Neuronal stem cell (in vitro differentiated cells): ENCODE data around the gene DAB2.

ENCODE experiments used
- DNase-seq: peaks from one replicate; pipeline ENCODE4 v3.0.0-alpha.2; 2013; ENCODE audit warnings: low spot score
- H2AFZ ChIP-seq: one replicate; pipeline ENCODE4 v1.6.1; 2013; ENCODE audit warnings: mild to moderate bottlenecking, low read length, inconsistent platforms
- H2AK5ac ChIP-seq: 2 replicates; pipeline ENCODE4 v1.6.1; 2013; ENCODE audit warnings: low read depth, mild to moderate bottlenecking, inconsistent platforms, low read length, moderate library complexity, mixed read lengths
- H2BK120ac ChIP-seq: 2 replicates; pipeline ENCODE4 v1.6.1; 2013; ENCODE audit warnings: low read depth, mild to moderate bottlenecking, inconsistent platforms, low read length, moderate library complexity, mixed read lengths
- H2BK12ac ChIP-seq: one replicate; pipeline ENCODE4 v1.6.1; 2013; ENCODE audit warnings: low read length, inconsistent platforms
- H2BK15ac ChIP-seq: 2 replicates; pipeline ENCODE4 v1.6.1; 2013; ENCODE audit warnings: mild to moderate bottlenecking, low read length, inconsistent platforms, mixed read lengths
- H2BK5ac ChIP-seq: one replicate; pipeline ENCODE4 v1.6.1; 2013; ENCODE audit warnings: inconsistent platforms, mild to moderate bottlenecking, low read length, moderate library complexity
- H3K14ac ChIP-seq: one replicate; pipeline ENCODE4 v1.6.1; 2013; ENCODE audit warnings: low read length, inconsistent platforms
- H3K18ac ChIP-seq: 2 replicates; pipeline ENCODE4 v1.6.1; 2013; ENCODE audit warnings: low read length, inconsistent platforms
- H3K23ac ChIP-seq: 2 replicates; pipeline ENCODE4 v1.6.1; 2013; ENCODE audit warnings: low read depth, mild to moderate bottlenecking, mixed read lengths, low read length, inconsistent platforms; ENCODE audit not compliant: poor library complexity
- H3K27ac ChIP-seq: replicated peaks from 3 replicates; pipeline ENCODE4 v1.5.1; 2013; ENCODE audit warnings: low read length, inconsistent platforms
- H3K27me3 ChIP-seq, 3 experiments: 2 replicates each; pipeline ENCODE4 v1.6.1; 2013; ENCODE audit warnings: low read length in 3 of 3, mild to moderate bottlenecking in 2 of 3, inconsistent platforms in 1 of 3, low read depth in 1 of 3, mixed read lengths in 1 of 3, moderate library complexity in 1 of 3; ENCODE audit not compliant: control insufficient read depth in 3 of 3, insufficient read depth in 3 of 3
- H3K36me3 ChIP-seq, 2 donors: replicated peaks in 1 of 2; 2 replicates each; pipeline ENCODE4 v1.6.1; 2013; ENCODE audit warnings: low read length in 2 of 2; ENCODE audit not compliant: control insufficient read depth in 2 of 2, insufficient read depth in 2 of 2
- H3K4ac ChIP-seq: 2 replicates; pipeline ENCODE4 v1.6.1; 2013; ENCODE audit warnings: inconsistent platforms, mild to moderate bottlenecking, low read length, moderate library complexity
- H3K4me1 ChIP-seq, 2 donors: 1 replicate in 1 of 2; 2 replicates in 1 of 2; pipeline ENCODE4 v1.6.1; 2013; ENCODE audit warnings: low read length in 2 of 2, low read depth in 1 of 2; ENCODE audit not compliant: control insufficient read depth in 2 of 2, insufficient read depth in 1 of 2
- H3K4me2 ChIP-seq: one replicate; pipeline ENCODE4 v1.6.1; 2013; ENCODE audit warnings: mild to moderate bottlenecking, low read length, inconsistent platforms; ENCODE audit not compliant: insufficient read depth, poor library complexity, severe bottlenecking
- H3K4me3 ChIP-seq, 2 donors: 2 replicates each; pipeline ENCODE4 v1.5.1; 2013; ENCODE audit warnings: low read length in 2 of 2, mild to moderate bottlenecking in 2 of 2, inconsistent platforms in 1 of 2, moderate library complexity in 1 of 2
- H3K79me1 ChIP-seq: one replicate; pipeline ENCODE4 v1.6.1; 2013; ENCODE audit warnings: low read depth, mild to moderate bottlenecking, inconsistent platforms, low read length, moderate library complexity
- H3K9ac ChIP-seq: one replicate; pipeline ENCODE4 v1.6.1; 2013; ENCODE audit warnings: mild to moderate bottlenecking, low read depth, low read length, inconsistent platforms; ENCODE audit not compliant: poor library complexity
- H3K9me3 ChIP-seq, 2 donors: replicated peaks in 1 of 2; 2 replicates each; pipeline versions ENCODE3 to v1.6.1; 2013; ENCODE audit warnings: low read length in 2 of 2, mild to moderate bottlenecking in 2 of 2, inconsistent platforms in 1 of 2, low read depth in 1 of 2, mixed read lengths in 1 of 2, moderate library complexity in 1 of 2; ENCODE audit not compliant: control insufficient read depth in 2 of 2, insufficient read depth in 1 of 2
- H4K8ac ChIP-seq: one replicate; pipeline ENCODE4 v1.6.1; 2013; ENCODE audit warnings: low read depth, mild to moderate bottlenecking, inconsistent platforms, low read length, moderate library complexity
- H4K91ac ChIP-seq: one replicate; pipeline ENCODE4 v1.6.1; 2013; ENCODE audit warnings: low read length, low read depth, mild to moderate bottlenecking, inconsistent platforms; ENCODE audit not compliant: poor library complexity
- WGBS, 2 donors: extraction: QIAGEN DNeasy Blood & Tissue Kit; methylation state at CpG; one replicate each; pipeline ENCODE4 v1.1.7; 2013; ENCODE audit warnings: missing lambda C conversion rate in 2 of 2, mixed read lengths in 1 of 2; ENCODE audit not compliant: insufficient read length in 2 of 2, insufficient replicate concordance in 1 of 2; ENCODE audit errors: extremely low coverage in 2 of 2; 5-methylcytosine and 5-hydroxymethylcytosine counted together

The DAB2 gene

GRCh38 chr5:39443911-39444310 is 19.1 kb upstream of the DAB2 start:
- Histone ChIP-seq H4K91ac (no peak overlapping the region), H3K18ac (no peak overlapping the region), H3K4me3 (no peak overlapping the region), H3K27ac (no peak overlapping the region), H3K36me3 (no peaks in the 10 kb centered on the region), H3K27me3 (no peaks in the 10 kb centered on the region), H3K9ac (no peak overlapping the region), H3K4me2 (no peak overlapping the region), H2AFZ (no peak overlapping the region), H3K14ac (no peak overlapping the region), H3K9me3 (no peaks in the 10 kb centered on the region), H2AK5ac (no peak overlapping the region), H3K23ac (no peak overlapping the region), H2BK120ac (no peak overlapping the region), H2BK5ac (no peak overlapping the region), H3K4me1 (no peaks in the 10 kb centered on the region), H4K8ac (no peak overlapping the region), H2BK12ac (no peak overlapping the region), H3K4ac (no peak overlapping the region), H3K79me1 (no peaks in the 10 kb centered on the region), H2BK15ac (no peak overlapping the region)
- no CpG with 5 or more reads among the region's 2 CpGs for WGBS, 2 donors
- DNase-seq, result no peak

- Histone ChIP-seq H3K79me1 (no peaks in the 10 kb centered on the region), H3K4ac (no peak overlapping the region), H3K9ac (no peak overlapping the region), H4K91ac (no peak overlapping the region), H3K18ac (no peak overlapping the region), H3K4me3 (no peak overlapping the region), H4K8ac (no peak overlapping the region), H3K4me2 (no peak overlapping the region), H3K27me3 (no peaks in the 10 kb centered on the region), H3K14ac (no peak overlapping the region), H3K27ac (no peak overlapping the region), H3K23ac (no peak overlapping the region), H3K4me1 (no peaks in the 10 kb centered on the region), H2BK120ac (no peak overlapping the region), H2AK5ac (no peak overlapping the region), H2AFZ (no peak overlapping the region), H3K36me3 (no peaks in the 10 kb centered on the region), H2BK15ac (no peak overlapping the region), H2BK12ac (no peak overlapping the region), H3K9me3 (no peaks in the 10 kb centered on the region), H2BK5ac (no peak overlapping the region)
- no peak for DNase-seq
- WGBS, 2 donors, result no CpG with 5 or more reads among the region's 3 CpGs
These were observed 18.2 kb upstream of the DAB2 start for GRCh38 chr5:39442991-39443390.

- Histone ChIP-seq H3K4me3 (no peak overlapping the region), H3K9me3 (no peaks in the 10 kb centered on the region), H3K36me3 (no peaks in the 10 kb centered on the region), H4K91ac (no peak overlapping the region), H3K18ac (no peak overlapping the region), H3K9ac (no peak overlapping the region), H2BK15ac (no peak overlapping the region), H2BK120ac (no peak overlapping the region), H3K4me1 (no peaks in the 10 kb centered on the region), H4K8ac (no peak overlapping the region), H3K27me3 (no peaks in the 10 kb centered on the region), H3K79me1 (no peaks in the 10 kb centered on the region), H3K14ac (no peak overlapping the region), H2AK5ac (no peak overlapping the region), H3K4ac (no peak overlapping the region), H3K23ac (no peak overlapping the region), H3K27ac (no peak overlapping the region), H2AFZ (no peak overlapping the region), H3K4me2 (no peak overlapping the region), H2BK5ac (no peak overlapping the region), H2BK12ac (no peak overlapping the region)
- no peak for DNase-seq
- WGBS, 2 donors, result no CpG with 5 or more reads among the region's 2 CpGs
These were observed 17.1 kb upstream of the DAB2 start for GRCh38 chr5:39441838-39442237.

GRCh38 chr5:39440958-39441624 is 16.3 kb upstream of the DAB2 start:
- Histone ChIP-seq H3K4me2 (no peak overlapping the region), H3K79me1 (no peaks in the 10 kb centered on the region), H2AFZ (no peak overlapping the region), H4K8ac (no peak overlapping the region), H3K36me3 (no peaks in the 10 kb centered on the region), H3K4me1 (no peaks in the 10 kb centered on the region), H3K9ac (no peak overlapping the region), H3K27ac (no peak overlapping the region), H2BK5ac (no peak overlapping the region), H3K4me3 (no peak overlapping the region), H3K4ac (no peak overlapping the region), H2BK120ac (no peak overlapping the region), H2BK12ac (no peak overlapping the region), H3K18ac (no peak overlapping the region), H3K23ac (no peak overlapping the region), H3K14ac (no peak overlapping the region), H4K91ac (no peak overlapping the region), H3K27me3 (no peaks in the 10 kb centered on the region), H2AK5ac (no peak overlapping the region), H2BK15ac (no peak overlapping the region), H3K9me3 (no peaks in the 10 kb centered on the region)
- WGBS, 2 donors, result no CpG with 5 or more reads among the region's 2 CpGs
- DNase-seq, result no peak
